HUES6 (cell line): ENCODE measurements around the gene ZFAND4.
"Not testable (repeated sequence)": the region's sequence is repeated elsewhere in the genome, so short reads cannot be mapped to it uniquely, and the experiment has no call there.

ENCODE experiments used
- H3K27ac ChIP-seq: 2 replicates; pipeline ENCODE4 v1.7.0; 2013; ENCODE audit warnings: low read depth, mild to moderate bottlenecking, low read length, inconsistent platforms
- H3K27me3 ChIP-seq: 2 replicates; pipeline ENCODE4 v1.6.1; 2013; ENCODE audit warnings: low read length; ENCODE audit not compliant: control insufficient read depth, insufficient read depth
- H3K36me3 ChIP-seq: 2 replicates; pipeline ENCODE4 v1.6.1; 2013; ENCODE audit warnings: low read length; ENCODE audit not compliant: control insufficient read depth, insufficient read depth
- H3K4me1 ChIP-seq: 2 replicates; pipeline ENCODE4 v1.6.1; 2013; ENCODE audit warnings: low read length; ENCODE audit not compliant: control insufficient read depth, insufficient read depth
- H3K4me3 ChIP-seq: 2 replicates; pipeline ENCODE4 v1.5.1; 2013; ENCODE audit warnings: low read depth, low read length
- H3K9ac ChIP-seq: one replicate; pipeline ENCODE4 v1.6.1; 2013; ENCODE audit warnings: mild to moderate bottlenecking, low read length
- H3K9me3 ChIP-seq: 2 replicates; pipeline ENCODE4 v1.6.1; 2013; ENCODE audit warnings: low read depth, low read length; ENCODE audit not compliant: control insufficient read depth, insufficient read depth

The ZFAND4 gene

GRCh38 chr10:45600337-45601253 lies 72.0 kb downstream of the ZFAND4 start:
- H3K36me3 ChIP-seq, H3K4me1 ChIP-seq, H3K9ac ChIP-seq, H3K27ac ChIP-seq, H3K4me3 ChIP-seq, H3K27me3 ChIP-seq: not testable (repeated sequence)
- peaks cover 13% of the 10 kb centered on the region; the same call in 1 of the 2 replicates for H3K9me3 ChIP-seq

- H3K4me3 ChIP-seq: no peak overlapping the region
- H3K27me3 ChIP-seq: peaks cover 6% of the 10 kb centered on the region; the same call in 1 of the 2 replicates
- H3K9me3 ChIP-seq: peaks cover 13% of the 10 kb centered on the region; the same call in 1 of the 2 replicates
- no peaks in the 10 kb centered on the region for H3K4me1 ChIP-seq
- no peak overlapping the region for H3K9ac ChIP-seq
- H3K36me3 ChIP-seq: no peaks in the 10 kb centered on the region
- no peak overlapping the region for H3K27ac ChIP-seq
Measured at GRCh38 chr10:45599646-45600045, 72.9 kb downstream of the ZFAND4 start.

GRCh38 chr10:45599021-45599603 lies 73.5 kb downstream of the ZFAND4 start:
- Histone ChIP-seq H3K36me3 (no peaks in the 10 kb centered on the region), H3K4me1 (no peaks in the 10 kb centered on the region), H3K9me3 (peaks cover 13% of the 10 kb centered on the region; the same call in 1 of the 2 replicates), H3K4me3 (no peak overlapping the region), H3K9ac (no peak overlapping the region), H3K27me3 (peaks cover 6% of the 10 kb centered on the region; the same call in 1 of the 2 replicates), H3K27ac (no peak overlapping the region)

GRCh38 chr10:45596526-45596925 lies 76.0 kb downstream of the ZFAND4 start:
- Histone ChIP-seq H3K27me3 (peaks cover 6% of the 10 kb centered on the region; the same call in 1 of the 2 replicates), H3K4me3 (no peak overlapping the region), H3K9ac (no peak overlapping the region), H3K27ac (no peak overlapping the region), H3K36me3 (no peaks in the 10 kb centered on the region), H3K9me3 (peaks cover 13% of the 10 kb centered on the region; the same call in 1 of the 2 replicates), H3K4me1 (no peaks in the 10 kb centered on the region; the same call in 1 of the 2 replicates)

GRCh38 chr10:45594276-45595157 lies 78.1 kb downstream of the ZFAND4 start:
- no peak overlapping the region for H3K27ac ChIP-seq
- no peaks in the 10 kb centered on the region for H3K36me3 ChIP-seq
- H3K9me3 ChIP-seq: peaks cover 4% of the 10 kb centered on the region; the same call in 1 of the 2 replicates
- H3K4me1 ChIP-seq: no peaks in the 10 kb centered on the region; the same call in 1 of the 2 replicates
- peak overlapping the region; percentile 76 for H3K9ac ChIP-seq
- H3K27me3 ChIP-seq: peaks cover 6% of the 10 kb centered on the region; the same call in 1 of the 2 replicates
- peak overlapping the region; percentile 99 for H3K4me3 ChIP-seq

GRCh38 chr10:45593938-45594275 lies 78.7 kb downstream of the ZFAND4 start:
- peaks cover 6% of the 10 kb centered on the region; the same call in 1 of the 2 replicates for H3K27me3 ChIP-seq
- no peak overlapping the region for H3K27ac ChIP-seq
- H3K9ac ChIP-seq: peak overlapping the region; percentile 76
- H3K4me1 ChIP-seq: no peaks in the 10 kb centered on the region; the same call in 1 of the 2 replicates
- H3K36me3 ChIP-seq: no peaks in the 10 kb centered on the region
- H3K9me3 ChIP-seq: no peaks in the 10 kb centered on the region
- H3K4me3 ChIP-seq: peak overlapping the region; percentile 99

GRCh38 chr10:45592926-45593325 lies 79.6 kb downstream of the ZFAND4 start:
- H3K9ac ChIP-seq: no peak overlapping the region
- no peaks in the 10 kb centered on the region; the same call in 1 of the 2 replicates for H3K4me1 ChIP-seq
- H3K36me3 ChIP-seq: no peaks in the 10 kb centered on the region
- H3K4me3 ChIP-seq: 0 out of 2 replicates have a peak overlapping the region, but pooled peaks have one; percentile 99
- no peaks in the 10 kb centered on the region for H3K9me3 ChIP-seq
- H3K27me3 ChIP-seq: peaks cover 6% of the 10 kb centered on the region; the same call in 1 of the 2 replicates
- no peak overlapping the region for H3K27ac ChIP-seq

- Histone ChIP-seq H3K4me1 (no peaks in the 10 kb centered on the region; the same call in 1 of the 2 replicates), H3K27ac (no peak overlapping the region), H3K9ac (no peak overlapping the region), H3K27me3 (peaks cover 6% of the 10 kb centered on the region; the same call in 1 of the 2 replicates), H3K9me3 (no peaks in the 10 kb centered on the region), H3K4me3 (no peak overlapping the region), H3K36me3 (no peaks in the 10 kb centered on the region)
Measured at GRCh38 chr10:45592432-45592831, 80.1 kb downstream of the ZFAND4 start.

- H3K9me3 ChIP-seq: peaks cover 6% of the 10 kb centered on the region; the same call in 1 of the 2 replicates
- no peaks in the 10 kb centered on the region for H3K36me3 ChIP-seq
- H3K27ac ChIP-seq: no peak overlapping the region
- H3K27me3 ChIP-seq: 0 out of 2 replicates have a peak, but pooled peaks cover under 1% of the 10 kb centered on the region
- no peak overlapping the region for H3K4me3 ChIP-seq
- H3K9ac ChIP-seq: no peak overlapping the region
- H3K4me1 ChIP-seq: no peaks in the 10 kb centered on the region; the same call in 1 of the 2 replicates
Measured at GRCh38 chr10:45591280-45591679, 81.3 kb downstream of the ZFAND4 start.

- Histone ChIP-seq H3K4me1 (no peaks in the 10 kb centered on the region; the same call in 1 of the 2 replicates), H3K36me3 (no peaks in the 10 kb centered on the region), H3K9me3 (peaks cover 14% of the 10 kb centered on the region), H3K9ac (no peak overlapping the region), H3K27me3 (no peaks in the 10 kb centered on the region), H3K4me3 (no peak overlapping the region), H3K27ac (no peak overlapping the region)
Measured at GRCh38 chr10:45589868-45590267, 82.7 kb downstream of the ZFAND4 start.
